Muscle layer of duodenum (tissue), 2 donors: Measurements from ENCODE around the gene PXT1.

Source experiments
- H3K27ac ChIP-seq: one replicate; pipeline ENCODE4 v1.7.0; 2013; ENCODE audit warnings: mild to moderate bottlenecking, low read length
- H3K27me3 ChIP-seq: one replicate; pipeline ENCODE4 v1.7.0; 2013; ENCODE audit warnings: low read depth, mild to moderate bottlenecking, control low read depth, low read length
- H3K36me3 ChIP-seq, 2 donors: one replicate each; pipeline ENCODE4 v1.7.0; 2013; ENCODE audit warnings: low read length in 2 of 2, control low read depth in 1 of 2, mild to moderate bottlenecking in 1 of 2; ENCODE audit not compliant: insufficient read depth in 2 of 2, control insufficient read depth in 1 of 2
- H3K4me1 ChIP-seq, 2 donors: one replicate each; pipeline ENCODE4 v1.7.0; 2013; ENCODE audit warnings: low read length in 2 of 2, mild to moderate bottlenecking in 2 of 2, control low read depth in 1 of 2, moderate library complexity in 1 of 2; ENCODE audit not compliant: insufficient read depth in 2 of 2, control insufficient read depth in 1 of 2
- H3K4me3 ChIP-seq, 2 donors: one replicate each; pipeline ENCODE4 v1.7.0; 2013; ENCODE audit warnings: low read length in 2 of 2, low read depth in 1 of 2, mild to moderate bottlenecking in 1 of 2
- H3K9me3 ChIP-seq, 2 donors: one replicate each; pipeline ENCODE4 v1.7.0; 2013; ENCODE audit warnings: low read length in 2 of 2, control low read depth in 1 of 2, mild to moderate bottlenecking in 1 of 2; ENCODE audit not compliant: control insufficient read depth in 1 of 2
- donor health status: healthy.

The PXT1 gene

DNA sequence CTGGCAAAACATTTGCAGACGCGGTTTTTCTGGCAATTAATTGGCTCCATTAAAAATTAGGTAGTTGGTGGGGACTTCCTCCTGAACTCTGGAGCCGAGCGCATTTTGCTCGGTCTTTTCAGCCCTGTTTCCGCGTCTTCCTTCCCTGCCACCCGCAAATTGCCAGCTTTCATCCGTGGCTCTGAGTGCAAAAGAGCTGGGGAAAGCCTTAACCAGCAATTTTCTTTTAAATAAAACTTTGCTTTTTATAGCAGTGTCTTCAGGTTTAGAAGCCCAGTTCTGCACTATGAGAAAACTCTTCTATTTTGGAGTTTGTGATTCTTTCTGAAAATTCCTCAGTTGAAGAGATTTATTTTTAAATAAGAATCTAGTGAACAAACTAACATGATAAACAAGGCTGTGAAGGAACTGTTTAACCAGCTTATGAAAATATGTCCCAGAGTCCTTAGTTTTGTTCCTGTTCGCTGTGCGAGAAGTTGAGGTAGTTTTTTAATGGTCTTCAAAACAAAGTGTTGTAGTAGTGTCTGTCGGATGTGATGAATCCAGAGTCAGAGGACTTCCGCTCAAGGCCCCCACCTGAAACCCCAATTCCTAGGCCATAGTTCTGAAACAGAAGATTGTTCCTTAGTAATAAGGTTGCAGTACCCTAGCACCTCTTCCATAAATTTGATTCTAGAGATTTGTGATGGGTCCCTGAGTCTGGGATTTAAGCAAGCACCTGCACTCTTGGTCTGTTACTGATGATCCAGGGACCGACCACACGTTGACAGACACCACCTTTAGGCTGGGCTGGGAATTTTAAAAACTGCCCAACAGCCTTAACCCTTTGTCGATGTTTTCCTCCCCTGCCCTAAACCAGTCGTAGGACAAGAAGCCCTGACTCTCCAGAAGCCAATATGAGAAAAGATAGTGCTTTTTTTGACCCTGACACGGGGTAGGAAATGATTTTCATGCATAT, 1.1 kb upstream of the PXT1 start:
- Histone ChIP-seq H3K9me3 (no peaks in the 10 kb centered on the region), H3K27me3 (no peaks in the 10 kb centered on the region), H3K4me3 (peak overlapping the region; percentile 85 to 95), H3K27ac (peak overlapping the region; percentile 79), H3K4me1 (peaks cover 12 to 23% of the 10 kb centered on the region in 2 donors), H3K36me3 (peaks cover 0 to 3% of the 10 kb centered on the region in 2 donors)

DNA sequence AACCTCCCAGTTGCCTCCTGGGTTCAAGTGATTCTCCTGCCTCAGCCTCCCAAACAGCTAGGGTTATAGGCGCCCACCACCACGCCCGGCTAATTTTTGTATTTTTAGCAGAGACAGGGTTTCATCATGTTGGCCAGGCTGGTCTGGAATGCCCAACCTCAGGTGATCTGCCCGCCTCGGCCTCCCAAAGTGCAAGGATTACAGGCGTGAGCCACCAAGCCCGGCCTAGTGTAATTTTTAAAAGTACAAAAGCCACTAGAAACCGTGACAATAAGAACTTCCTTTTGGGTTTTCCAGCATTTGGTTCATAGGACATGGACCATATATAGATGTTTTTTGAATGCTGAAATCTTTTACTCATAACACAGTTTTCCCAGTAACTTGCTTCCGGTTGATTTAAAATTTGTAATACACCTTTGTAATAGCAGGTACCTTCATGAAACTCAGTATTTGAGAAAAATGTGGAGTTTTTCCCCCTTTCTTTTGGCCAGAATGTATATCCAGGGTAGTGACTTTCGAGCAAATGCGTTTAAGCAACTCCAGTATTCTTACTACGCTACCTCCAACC, 467 bp downstream of the PXT1 start:
- no peaks in the 10 kb centered on the region for H3K27me3 ChIP-seq
- H3K36me3 ChIP-seq: peaks cover 0 to 3% of the 10 kb centered on the region in 2 donors
- peak overlapping the region; percentile 84 to 95 for H3K4me3 ChIP-seq
- H3K4me1 ChIP-seq: peaks cover 12 to 23% of the 10 kb centered on the region in 2 donors
- peak overlapping the region; percentile 98 for H3K27ac ChIP-seq
- H3K9me3 ChIP-seq: no peaks in the 10 kb centered on the region

DNA sequence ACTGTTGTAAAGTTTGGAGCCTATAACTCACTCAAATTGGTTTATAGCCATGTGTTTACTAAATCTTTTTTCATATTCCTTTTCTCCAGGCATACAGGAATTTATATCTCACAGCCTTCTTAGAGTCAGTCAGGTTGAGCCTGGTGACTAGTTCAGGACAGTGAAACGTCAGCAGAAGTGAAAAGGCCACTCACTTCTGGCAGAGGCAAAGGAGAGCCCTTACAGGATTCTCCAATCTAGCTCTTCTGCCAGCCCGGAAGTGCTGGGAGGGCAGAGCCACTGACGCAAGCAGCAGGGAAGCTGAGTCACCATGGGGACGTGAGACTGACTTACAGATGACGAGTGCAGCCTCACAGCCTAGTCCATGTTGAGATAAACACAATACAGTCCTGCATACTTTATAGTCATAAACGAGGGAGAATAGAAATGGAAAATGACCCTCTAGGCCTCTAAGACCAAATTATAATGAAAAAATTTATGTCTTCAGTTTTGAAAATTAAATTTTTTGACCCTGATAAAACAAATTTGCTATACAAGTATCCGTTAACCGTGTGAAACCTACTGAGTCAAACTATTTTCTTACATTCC, 1.3 kb downstream of the PXT1 start:
- H3K27me3 ChIP-seq: no peaks in the 10 kb centered on the region
- no peak overlapping the region for H3K4me3 ChIP-seq
- H3K4me1 ChIP-seq: peaks cover 12 to 23% of the 10 kb centered on the region in 2 donors
- H3K27ac ChIP-seq: peak overlapping the region; percentile 98
- peaks cover 0 to 3% of the 10 kb centered on the region in 2 donors for H3K36me3 ChIP-seq
- no peaks in the 10 kb centered on the region for H3K9me3 ChIP-seq

DNA sequence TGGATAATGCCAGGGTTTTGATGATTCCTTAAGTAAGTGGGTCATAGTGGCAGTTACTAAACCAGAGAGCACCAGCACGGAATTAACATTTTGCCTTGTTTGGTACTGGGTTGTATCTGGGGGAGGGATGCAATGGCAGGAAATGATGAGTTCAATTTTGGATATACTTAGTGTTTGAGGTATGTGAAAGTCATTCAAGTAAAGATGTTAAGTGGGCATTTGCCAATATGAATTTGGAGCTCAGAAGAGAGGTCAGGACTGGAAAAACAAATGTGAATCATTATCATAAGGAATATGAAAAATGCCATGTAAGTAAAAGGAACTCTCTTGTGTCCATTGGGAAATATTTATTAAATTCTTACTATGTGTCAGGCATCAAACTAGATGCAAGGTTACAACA, 6.2 kb downstream of the PXT1 start:
- Histone ChIP-seq H3K27ac (no peak overlapping the region), H3K27me3 (no peaks in the 10 kb centered on the region), H3K9me3 (no peaks in the 10 kb centered on the region), H3K4me1 (peaks cover 0 to 4% of the 10 kb centered on the region in 2 donors), H3K4me3 (no peak overlapping the region), H3K36me3 (no peaks in the 10 kb centered on the region)

DNA sequence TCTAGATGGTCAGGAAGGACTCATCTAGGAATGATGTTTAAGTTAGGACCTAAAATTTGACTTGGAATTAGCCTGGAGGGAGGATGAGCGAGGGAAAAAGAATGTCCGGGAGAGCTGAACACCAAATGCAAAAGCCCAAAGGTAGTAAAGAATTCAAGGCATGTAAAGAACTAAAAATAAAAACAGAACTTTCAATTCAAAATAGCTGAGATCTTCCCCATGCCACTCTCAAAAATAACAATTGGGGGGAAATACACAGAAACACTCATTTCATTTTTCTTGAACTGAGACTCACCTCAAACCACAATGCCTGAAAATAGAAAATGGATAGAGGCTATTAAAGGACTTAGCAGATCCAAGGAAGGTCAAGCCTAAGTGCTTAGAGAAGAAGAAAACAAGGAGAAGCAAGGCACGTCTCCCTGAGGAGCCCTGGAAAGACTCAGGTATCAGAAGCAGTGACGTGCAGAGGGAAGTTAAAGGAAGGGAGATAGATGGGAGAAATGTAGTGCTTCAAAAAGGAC, 10.4 kb downstream of the PXT1 start:
- Histone ChIP-seq H3K4me3 (no peak overlapping the region), H3K27ac (no peak overlapping the region), H3K36me3 (no peaks in the 10 kb centered on the region), H3K27me3 (no peaks in the 10 kb centered on the region), H3K9me3 (no peaks in the 10 kb centered on the region), H3K4me1 (no peaks in the 10 kb centered on the region)

DNA sequence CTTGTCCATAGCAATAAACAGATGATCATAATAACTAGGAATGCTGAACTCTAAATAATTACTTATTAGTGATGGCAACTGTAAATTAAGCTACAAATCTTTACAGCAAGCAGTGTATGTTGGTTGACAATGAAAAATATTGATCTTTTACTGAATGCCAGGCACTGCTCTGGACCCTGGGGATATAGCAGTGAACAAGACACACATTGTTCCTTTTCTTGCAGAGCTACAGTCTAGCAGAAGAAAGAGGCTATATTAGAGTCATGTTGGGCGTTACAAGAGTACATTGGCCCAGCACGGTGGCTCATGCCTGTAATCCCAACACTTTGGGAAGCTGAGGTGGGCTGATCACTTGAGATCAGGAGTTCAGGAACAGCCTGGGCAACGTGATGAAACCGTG, 11.5 kb downstream of the PXT1 start:
- Histone ChIP-seq H3K36me3 (no peaks in the 10 kb centered on the region), H3K9me3 (no peaks in the 10 kb centered on the region), H3K4me3 (no peak overlapping the region), H3K27me3 (no peaks in the 10 kb centered on the region), H3K27ac (no peak overlapping the region), H3K4me1 (no peaks in the 10 kb centered on the region)

DNA sequence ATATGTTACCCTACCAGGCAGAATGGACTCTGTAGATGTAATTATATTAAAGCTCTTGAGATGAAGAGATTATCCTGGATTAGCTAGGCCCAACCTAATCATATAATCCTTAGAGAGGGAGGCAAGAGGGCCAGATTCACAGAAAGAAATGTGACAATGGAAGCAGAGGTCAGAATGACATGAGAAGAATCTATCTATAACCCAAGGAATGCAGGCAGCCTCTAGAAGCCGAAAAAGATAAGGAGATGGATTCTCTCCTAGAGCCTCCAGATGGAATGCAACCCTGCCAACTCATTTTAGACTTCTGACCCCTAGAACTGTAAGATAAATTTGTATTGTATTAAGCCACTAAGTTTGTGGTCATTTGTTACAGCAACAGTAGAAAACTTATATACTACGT, 12.3 kb downstream of the PXT1 start:
- Histone ChIP-seq H3K27ac (no peak overlapping the region), H3K27me3 (no peaks in the 10 kb centered on the region), H3K4me1 (no peaks in the 10 kb centered on the region), H3K36me3 (no peaks in the 10 kb centered on the region), H3K9me3 (no peaks in the 10 kb centered on the region), H3K4me3 (no peak overlapping the region)

DNA sequence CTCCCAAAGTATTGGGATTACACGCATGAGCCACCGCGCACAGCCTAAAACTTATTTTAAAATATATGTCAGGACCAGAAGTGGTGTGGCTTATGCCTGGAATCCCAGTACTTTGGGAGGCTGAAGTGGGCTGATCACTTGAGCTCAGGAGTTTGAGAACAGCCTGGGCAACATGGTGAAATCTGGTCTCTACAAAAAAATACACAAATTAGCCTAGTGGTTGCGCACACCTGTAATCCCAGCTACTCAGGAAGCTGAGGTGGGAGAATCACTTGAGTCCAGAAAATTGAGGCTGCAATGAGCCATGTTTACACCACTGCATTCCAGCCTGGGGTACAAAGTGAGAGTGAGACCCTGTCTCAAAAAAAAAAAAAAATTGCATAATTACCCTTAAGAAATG, 13.7 kb downstream of the PXT1 start:
- Histone ChIP-seq H3K27me3 (no peaks in the 10 kb centered on the region), H3K4me3 (no peak overlapping the region), H3K36me3 (no peaks in the 10 kb centered on the region), H3K4me1 (no peaks in the 10 kb centered on the region), H3K9me3 (no peaks in the 10 kb centered on the region), H3K27ac (no peak overlapping the region)

DNA sequence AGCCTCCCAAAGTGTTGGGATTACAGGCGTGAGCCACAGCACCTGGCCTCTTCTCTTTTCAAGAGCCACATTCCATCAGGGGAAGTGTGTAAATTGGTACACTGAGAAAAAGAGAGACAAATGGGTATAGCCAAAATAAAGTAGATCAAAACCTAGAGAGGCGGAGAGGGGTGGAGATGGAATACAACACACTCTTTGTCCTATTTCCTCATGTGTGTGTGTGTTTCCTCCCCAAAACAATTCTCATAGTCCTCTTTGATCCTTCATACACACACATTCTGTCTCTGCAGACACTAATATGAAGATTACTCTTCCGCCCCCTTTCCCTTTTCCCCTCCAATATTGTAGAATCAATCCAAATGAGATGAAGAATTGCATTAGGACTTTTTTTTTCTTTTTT, 16.0 kb downstream of the PXT1 start:
- Histone ChIP-seq H3K36me3 (no peaks in the 10 kb centered on the region), H3K27ac (no peak overlapping the region), H3K27me3 (no peaks in the 10 kb centered on the region), H3K4me3 (no peak overlapping the region), H3K4me1 (peaks cover 0 to 4% of the 10 kb centered on the region in 2 donors), H3K9me3 (no peaks in the 10 kb centered on the region)

DNA sequence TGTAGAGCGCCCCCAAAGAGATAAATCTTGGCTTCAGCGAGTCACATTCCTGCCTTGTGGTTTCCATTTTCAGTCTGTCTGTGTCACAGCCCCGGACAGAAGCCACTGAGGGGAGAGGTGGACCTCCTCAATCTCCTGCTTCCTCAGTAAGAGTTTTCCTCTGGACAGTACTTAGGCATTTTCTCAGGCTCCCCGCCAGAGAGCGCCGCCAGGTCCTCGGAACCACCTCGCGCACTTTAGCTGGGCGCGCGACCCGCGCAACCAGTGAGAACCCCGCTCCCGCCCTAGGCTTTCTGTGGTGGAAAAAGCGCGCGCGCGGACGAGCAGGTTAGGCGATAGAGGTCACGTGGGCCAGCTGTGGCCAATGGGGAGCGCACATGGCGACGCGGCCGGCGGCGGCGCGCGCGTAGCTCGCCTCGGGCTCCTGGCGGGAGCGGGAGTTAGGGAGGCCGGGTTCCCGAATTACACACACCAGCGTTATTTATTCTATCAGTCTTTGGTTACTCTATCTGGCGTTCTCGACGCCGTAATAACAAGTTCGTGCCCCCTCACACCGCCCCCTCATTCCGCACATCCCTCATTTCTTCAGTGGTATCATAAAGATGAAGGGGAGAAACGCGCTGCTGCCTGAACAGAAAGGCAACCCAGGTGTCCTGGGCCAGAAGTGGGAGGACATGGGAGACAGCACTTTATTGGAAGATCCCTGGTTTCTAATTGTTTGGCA, 19.4 kb downstream of the PXT1 start:
- H3K4me3 ChIP-seq: peak overlapping the region; percentile 52 to 84
- H3K27ac ChIP-seq: peak overlapping the region; percentile 92
- no peaks in the 10 kb centered on the region for H3K27me3 ChIP-seq
- H3K9me3 ChIP-seq: no peaks in the 10 kb centered on the region
- H3K36me3 ChIP-seq: no peaks in the 10 kb centered on the region
- peaks cover 0 to 4% of the 10 kb centered on the region in 2 donors for H3K4me1 ChIP-seq

DNA sequence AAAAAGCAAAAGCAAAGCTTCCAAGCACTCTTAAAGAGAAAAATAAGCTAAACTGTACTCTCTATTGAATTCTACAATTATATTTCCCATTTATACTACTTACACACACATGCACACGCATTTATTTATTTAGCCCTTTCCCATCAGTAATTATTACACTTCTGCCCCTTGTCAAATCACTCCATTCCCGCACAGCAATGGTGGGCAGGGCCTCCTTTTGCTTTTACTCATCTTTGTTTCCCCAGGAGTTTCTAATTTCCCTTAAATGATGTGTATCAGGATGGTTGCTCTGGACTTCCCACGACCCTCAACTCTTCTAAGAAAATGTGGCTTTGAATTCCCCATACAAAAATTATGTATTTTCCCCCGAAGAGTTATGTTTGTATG, 19.9 kb downstream of the PXT1 start:
- Histone ChIP-seq H3K27me3 (no peaks in the 10 kb centered on the region), H3K4me1 (peaks cover 0 to 4% of the 10 kb centered on the region in 2 donors), H3K27ac (peak overlapping the region; percentile 79), H3K9me3 (no peaks in the 10 kb centered on the region), H3K36me3 (no peaks in the 10 kb centered on the region), H3K4me3 (peak overlapping the region; percentile 52 to 84)
